ENCODE measurements around the gene BRINP3.
"Not testable (repeated sequence)": the region's sequence is repeated elsewhere in the genome, so short reads cannot be mapped to it uniquely, and the experiment has no call there.

BRINP3 gene

GRCh38 chr1:190477762-190478148, at the start of gene BRINP3:
BRINP3 (minus strand) TSS chr1:190477864.
- DNase-seq: no peak

- no peak for DNase-seq
Observed at GRCh38 chr1:190511554-190511953, 33.9 kb upstream of the BRINP3 start.

- no peak for DNase-seq
Observed at GRCh38 chr1:190507357-190507756, 29.7 kb upstream of the BRINP3 start.

GRCh38 chr1:190504539-190504938, 26.9 kb upstream of the BRINP3 start:
- DNase-seq: not testable (repeated sequence)

- no peak for DNase-seq
Observed at GRCh38 chr1:190497565-190497964, 19.9 kb upstream of the BRINP3 start.

- DNase-seq: no peak
Observed at GRCh38 chr1:190494451-190494850, 16.8 kb upstream of the BRINP3 start.

- no peak for DNase-seq
Observed at GRCh38 chr1:190491404-190491803, 13.7 kb upstream of the BRINP3 start.

- DNase-seq: no peak
Observed at GRCh38 chr1:190484045-190484444, 6.4 kb upstream of the BRINP3 start.

GRCh38 chr1:190480231-190480630, 2.6 kb upstream of the BRINP3 start:
- DNase-seq: no peak

GRCh38 chr1:190479516-190479915, 1.9 kb upstream of the BRINP3 start:
- no peak for DNase-seq

GRCh38 chr1:190479050-190479397, 1.4 kb upstream of the BRINP3 start:
- no peak for DNase-seq

- no peak for DNase-seq
Observed at GRCh38 chr1:190478149-190479049, 735 bp upstream of the BRINP3 start.

- no peak for DNase-seq
Observed at GRCh38 chr1:190476806-190477205, 858 bp downstream of the BRINP3 start.

GRCh38 chr1:190476321-190476720, 1.3 kb downstream of the BRINP3 start:
- no peak for DNase-seq

GRCh38 chr1:190475421-190476141, 2.1 kb downstream of the BRINP3 start:
- no peak for DNase-seq

GRCh38 chr1:190474650-190475211, 2.9 kb downstream of the BRINP3 start:
- no peak for DNase-seq

- no peak for DNase-seq
Observed at GRCh38 chr1:190474010-190474409, 3.7 kb downstream of the BRINP3 start.

- no peak for DNase-seq
Observed at GRCh38 chr1:190472494-190472893, 5.2 kb downstream of the BRINP3 start.

- DNase-seq: no peak
Observed at GRCh38 chr1:190472042-190472441, 5.6 kb downstream of the BRINP3 start.

GRCh38 chr1:190464690-190465089, 13.0 kb downstream of the BRINP3 start:
- no peak for DNase-seq

GRCh38 chr1:190456129-190456528, 21.5 kb downstream of the BRINP3 start:
- DNase-seq: no peak

- DNase-seq: no peak
Observed at GRCh38 chr1:190455631-190456030, 22.0 kb downstream of the BRINP3 start.

GRCh38 chr1:190453550-190453949, 24.1 kb downstream of the BRINP3 start:
- DNase-seq: peak in 1 of 2 experiments; percentile 6

- no peak for DNase-seq
Observed at GRCh38 chr1:190452272-190452848, 25.3 kb downstream of the BRINP3 start.

Data from SW 1271 (cell line).